NCI-H1436 treated with DMSO at 0.1 percent for 48 hours (cell line): ENCODE results near the gene KLHL29.

ENCODE experiments used
- DNase-seq: peaks from one replicate; lab custom pipeline; 2025; lab: John Stamatoyannopoulos, UW

KLHL29 gene

GRCh38 chr2:23422089-23423061, 37.4 kb downstream of the KLHL29 start:
- DNase-seq, result no peak

DNA sequence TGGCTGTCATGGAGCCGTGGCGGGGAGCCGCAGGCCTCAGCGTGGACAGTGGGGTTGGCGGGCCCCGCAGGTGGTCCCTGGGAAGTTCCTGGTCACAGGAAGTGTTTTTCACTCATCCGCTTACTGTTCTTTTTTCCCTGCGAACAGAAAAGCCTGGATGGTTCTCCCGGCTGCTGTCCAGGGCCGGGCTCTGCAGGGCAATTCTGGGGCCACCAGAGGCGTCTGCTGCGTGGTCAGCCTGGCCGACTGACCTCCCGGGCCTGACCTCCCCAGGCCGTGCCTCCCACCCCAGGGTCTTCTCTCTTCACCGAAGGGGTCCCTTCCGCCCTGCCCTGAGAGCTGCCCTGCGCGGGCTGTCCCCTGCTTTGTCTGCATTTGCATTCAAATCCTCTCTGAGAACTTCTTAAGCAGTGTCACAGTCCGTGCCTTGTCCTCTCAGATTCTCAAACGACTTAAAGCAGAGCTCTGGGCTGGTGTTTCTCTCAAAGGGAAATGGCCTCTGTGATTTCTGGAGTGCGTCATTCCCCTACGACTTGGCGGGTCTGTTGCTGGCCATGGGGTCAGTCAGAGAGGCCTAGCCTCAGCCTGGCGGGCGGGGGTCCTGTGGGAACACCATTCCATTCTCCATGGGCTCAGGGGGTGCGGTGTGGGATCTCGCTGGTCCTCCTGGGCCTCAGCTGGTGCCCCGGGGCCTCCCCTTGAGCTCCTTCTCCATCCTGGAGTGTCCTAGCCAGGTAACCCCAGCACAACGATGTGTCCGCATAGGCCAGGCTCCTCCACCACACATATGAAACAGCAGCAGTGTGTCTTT, 38.3 kb downstream of the KLHL29 start:
- no peak for DNase-seq

GRCh38 chr2:23423873-23424680, 39.1 kb downstream of the KLHL29 start:
- no peak for DNase-seq

DNA sequence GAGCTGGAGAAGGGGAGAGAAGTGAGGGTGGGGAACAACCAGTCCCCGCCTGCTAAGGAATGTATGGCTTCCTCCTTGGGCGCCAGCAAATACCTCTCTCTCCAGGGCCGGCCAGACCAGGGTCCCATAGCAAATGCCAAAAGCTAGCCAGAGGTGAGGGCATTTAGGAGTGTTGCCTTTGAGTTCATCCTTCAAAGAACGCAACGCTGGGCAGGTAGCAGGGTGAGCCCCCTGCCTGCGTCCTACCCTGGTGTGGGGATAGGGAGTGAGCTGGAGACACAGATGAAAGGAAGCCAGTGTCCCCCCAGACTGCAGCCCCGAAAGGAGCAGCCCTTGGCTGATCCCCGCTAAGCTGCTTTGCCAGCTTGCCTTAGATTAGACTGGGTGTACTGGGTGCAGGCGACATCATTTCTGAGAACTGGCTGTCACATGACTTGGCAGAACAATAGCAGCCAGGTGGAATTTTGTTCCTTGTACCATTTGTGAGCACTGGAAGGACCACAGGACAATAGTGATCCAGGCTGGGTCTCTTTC, 40.4 kb downstream of the KLHL29 start:
- no peak for DNase-seq

DNA sequence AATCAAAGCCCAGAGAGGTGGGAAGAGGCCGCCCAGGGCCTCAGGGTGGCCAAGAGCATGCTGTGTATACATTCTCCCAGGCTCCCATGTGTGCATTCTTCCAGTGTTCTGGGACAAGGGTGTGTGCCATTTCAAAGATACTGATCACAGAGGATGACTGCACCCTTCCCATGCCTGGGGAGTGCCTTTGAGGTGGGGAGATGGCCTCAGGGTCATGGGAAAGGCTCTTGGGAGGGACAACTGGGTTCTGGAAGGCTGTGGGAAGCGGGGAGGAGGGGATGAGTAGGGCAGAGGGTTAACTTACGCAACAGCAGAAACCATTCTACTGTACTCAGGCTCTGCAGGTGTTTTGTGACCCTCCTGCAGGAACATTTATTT, 40.9 kb downstream of the KLHL29 start:
- no peak for DNase-seq

DNA sequence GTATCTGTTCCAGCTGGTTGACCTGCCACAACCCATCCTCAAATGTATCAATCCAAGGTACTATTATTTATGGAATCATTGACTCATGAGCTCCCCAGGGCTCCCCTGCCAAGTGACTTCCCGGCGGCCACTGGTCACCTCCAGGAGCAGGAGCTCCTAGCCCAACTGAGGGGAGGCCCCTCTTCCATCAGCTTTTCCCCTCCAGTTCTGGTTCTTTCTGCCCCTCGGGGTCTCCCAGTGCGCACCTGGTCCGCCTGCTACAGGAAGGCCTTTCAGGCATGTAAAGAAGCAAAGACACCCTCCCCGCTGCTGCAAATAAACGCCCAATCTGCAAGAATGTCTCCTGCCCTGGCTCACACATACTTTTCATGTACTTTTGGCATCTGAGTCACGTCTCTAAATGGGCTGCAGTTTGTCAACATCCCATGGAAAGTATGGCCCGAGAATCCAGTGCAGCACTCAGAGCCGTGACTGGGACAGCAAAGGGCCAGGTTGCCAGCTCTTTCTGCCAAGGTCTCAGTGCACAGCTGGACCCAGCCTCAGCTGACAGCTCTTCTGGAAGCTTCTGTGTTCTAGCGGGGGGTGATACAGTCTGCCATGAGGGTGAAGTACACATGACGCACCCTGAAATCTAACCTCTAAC, 41.4 kb downstream of the KLHL29 start:
- DNase-seq, result no peak

GRCh38 chr2:23427350-23427749, 42.4 kb downstream of the KLHL29 start:
- DNase-seq, result no peak

- no peak for DNase-seq
Measured at GRCh38 chr2:23427976-23428375, 43.0 kb downstream of the KLHL29 start.

DNA sequence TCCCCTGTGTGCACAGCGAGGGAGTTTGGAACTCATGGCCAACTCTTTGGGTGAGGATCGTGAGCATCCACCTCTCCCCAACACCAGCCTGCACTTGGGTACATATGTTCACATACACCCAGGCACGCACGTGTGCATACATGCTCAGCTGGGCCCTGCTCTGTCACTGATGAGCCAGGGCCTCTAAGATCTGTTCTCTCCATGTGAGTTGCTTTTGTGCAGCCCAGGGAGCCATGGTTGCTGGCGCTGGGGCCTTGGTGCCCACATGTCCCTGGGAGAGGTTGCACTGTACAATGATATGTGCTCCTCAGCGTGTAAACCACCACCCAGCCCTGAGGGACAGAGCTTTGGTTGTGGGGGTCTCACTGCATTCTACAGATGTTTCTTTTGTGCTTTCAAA, 44.1 kb downstream of the KLHL29 start:
- no peak for DNase-seq

DNA sequence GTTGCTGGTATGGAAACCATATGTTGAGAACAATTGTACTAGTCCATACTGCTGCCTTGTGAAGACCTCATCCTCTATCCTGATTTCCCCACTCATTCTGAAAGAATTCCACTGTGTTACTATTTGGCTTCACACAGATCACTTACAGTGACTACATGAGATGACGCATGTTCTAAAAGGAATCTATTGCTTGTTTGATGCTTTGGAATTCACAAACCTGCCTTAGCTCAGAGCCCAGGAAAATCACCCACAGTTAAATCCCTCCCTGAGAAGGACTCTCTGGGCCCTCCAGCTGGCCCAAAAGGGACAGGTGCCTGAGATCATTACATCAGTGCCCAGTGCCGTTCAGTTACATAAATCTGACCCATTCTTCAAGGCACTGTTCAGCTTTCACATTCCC, 45.3 kb downstream of the KLHL29 start:
- no peak for DNase-seq

- DNase-seq, result no peak
Measured at GRCh38 chr2:23432531-23432930, 47.6 kb downstream of the KLHL29 start.

GRCh38 chr2:23433282-23433681, 48.3 kb downstream of the KLHL29 start:
- DNase-seq, result no peak

GRCh38 chr2:23434721-23435121, 49.7 kb downstream of the KLHL29 start:
- no peak for DNase-seq

- no peak for DNase-seq
Measured at GRCh38 chr2:23435250-23436035, 50.5 kb downstream of the KLHL29 start.

DNA sequence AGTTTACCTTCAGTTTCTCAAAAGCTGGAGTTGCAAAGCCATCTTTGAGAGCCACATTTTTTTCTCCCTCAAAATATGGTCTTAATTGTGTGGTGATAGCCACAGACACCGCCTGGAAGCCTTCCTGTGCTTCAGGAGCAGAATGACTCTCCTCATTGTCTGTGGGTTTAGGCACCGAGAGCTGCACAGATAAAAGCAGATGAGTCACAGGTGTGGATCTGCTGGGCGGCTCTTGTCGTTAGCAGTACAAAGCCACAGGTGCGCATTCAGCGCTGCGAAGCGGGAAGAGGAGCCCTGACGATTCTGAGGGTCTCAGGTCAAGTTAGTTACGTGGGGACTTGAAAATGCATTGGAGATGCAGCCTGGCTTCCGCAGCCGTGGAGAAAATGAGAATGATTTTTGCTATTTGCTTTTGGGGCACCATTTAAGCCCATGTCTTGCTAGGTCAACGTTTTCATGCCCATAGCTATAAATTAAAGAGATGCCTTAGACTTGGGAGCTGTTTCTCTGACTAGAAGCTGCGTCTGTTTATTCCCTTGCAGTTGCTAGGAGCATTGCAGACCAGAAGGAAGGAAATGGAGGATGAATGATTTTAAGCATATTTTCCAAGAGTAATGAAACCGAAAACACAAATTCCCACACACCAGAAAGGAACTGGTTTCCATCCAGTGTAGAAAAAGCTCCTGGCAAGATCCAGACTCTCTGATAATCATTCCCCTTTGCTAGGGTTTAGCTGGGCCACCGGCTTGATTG, 51.5 kb downstream of the KLHL29 start:
- no peak for DNase-seq

DNA sequence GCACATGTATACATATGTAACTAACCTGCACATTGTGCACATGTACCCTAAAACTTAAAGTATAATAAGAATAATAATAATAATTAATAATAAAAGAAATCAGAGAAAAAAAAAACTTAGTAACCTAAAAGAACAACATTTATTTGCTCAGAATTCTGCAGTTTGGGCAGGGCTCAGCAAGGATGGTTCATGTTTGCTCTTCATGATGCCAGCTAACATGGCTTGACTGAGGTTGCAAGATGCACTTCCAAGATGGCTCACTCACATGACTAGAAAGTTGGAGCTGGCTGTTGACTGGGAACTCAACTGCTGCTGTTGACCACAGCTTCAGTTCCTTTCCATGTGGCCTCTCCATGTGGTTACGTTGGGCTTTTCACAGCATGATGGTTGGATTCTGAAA, 56.4 kb downstream of the KLHL29 start:
- DNase-seq, result no peak

DNA sequence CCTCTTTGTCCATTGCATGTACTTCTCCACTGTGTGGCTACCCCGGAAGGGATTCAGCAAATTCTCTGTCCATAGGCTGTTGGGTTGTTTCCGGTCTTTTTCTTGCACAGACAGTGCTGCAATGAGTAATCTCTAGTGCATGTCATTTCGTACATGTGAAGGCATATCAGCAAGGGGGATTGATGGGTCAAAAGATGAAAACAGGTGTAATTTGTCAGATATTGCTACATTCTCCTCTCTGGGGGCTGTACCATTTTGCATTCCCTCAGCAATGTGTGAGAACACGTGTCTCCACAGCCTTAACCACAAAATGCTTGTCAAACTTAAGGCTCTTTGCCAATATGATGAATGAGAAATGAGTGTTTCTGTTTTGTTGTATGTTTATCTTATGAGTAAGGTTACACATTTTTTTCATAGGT, 60.5 kb downstream of the KLHL29 start:
- DNase-seq, result no peak

GRCh38 chr2:23446916-23447315, 61.9 kb downstream of the KLHL29 start:
- DNase-seq, result no peak

DNA sequence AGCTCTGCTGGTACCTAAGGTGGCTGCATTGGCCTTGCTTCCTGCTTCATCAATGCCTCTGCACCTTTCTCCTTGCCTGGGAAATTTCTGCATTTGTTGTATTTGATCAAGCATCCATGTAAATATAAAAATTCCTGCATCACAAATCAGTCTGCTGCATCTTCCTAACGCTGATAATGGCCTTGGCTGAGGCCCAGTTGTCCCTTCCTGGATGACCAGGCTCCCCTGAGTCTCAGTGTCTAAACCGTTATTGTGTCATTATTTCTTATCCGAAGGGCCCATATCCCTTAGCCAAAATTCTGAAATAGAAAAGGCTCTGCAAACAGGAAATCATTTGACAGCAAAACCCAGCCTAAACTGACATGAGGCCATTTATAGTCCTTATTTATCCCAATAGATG, 62.4 kb downstream of the KLHL29 start:
- DNase-seq, result no peak

- DNase-seq, result no peak
Measured at GRCh38 chr2:23448906-23449305, 63.9 kb downstream of the KLHL29 start.
